ENCODE results near the gene MUC13.

MUC13 gene

GRCh38 chr3:124861041-124861440 lies 73.5 kb downstream of the MUC13 start:
- H3K27me3 ChIP-seq = no peaks in the 10 kb centered on the region
- H3K9me3 ChIP-seq = no peaks in the 10 kb centered on the region
- H3K4me3 ChIP-seq = no peak overlapping the region
- TF ChIP-seq, protein P1, sequence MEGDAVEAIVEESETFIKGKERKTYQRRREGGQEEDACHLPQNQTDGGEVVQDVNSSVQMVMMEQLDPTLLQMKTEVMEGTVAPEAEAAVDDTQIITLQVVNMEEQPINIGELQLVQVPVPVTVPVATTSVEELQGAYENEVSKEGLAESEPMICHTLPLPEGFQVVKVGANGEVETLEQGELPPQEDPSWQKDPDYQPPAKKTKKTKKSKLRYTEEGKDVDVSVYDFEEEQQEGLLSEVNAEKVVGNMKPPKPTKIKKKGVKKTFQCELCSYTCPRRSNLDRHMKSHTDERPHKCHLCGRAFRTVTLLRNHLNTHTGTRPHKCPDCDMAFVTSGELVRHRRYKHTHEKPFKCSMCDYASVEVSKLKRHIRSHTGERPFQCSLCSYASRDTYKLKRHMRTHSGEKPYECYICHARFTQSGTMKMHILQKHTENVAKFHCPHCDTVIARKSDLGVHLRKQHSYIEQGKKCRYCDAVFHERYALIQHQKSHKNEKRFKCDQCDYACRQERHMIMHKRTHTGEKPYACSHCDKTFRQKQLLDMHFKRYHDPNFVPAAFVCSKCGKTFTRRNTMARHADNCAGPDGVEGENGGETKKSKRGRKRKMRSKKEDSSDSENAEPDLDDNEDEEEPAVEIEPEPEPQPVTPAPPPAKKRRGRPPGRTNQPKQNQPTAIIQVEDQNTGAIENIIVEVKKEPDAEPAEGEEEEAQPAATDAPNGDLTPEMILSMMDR (IDR thresholded peaks at IDR 0.05) = no peak
- H3K27ac ChIP-seq = peak overlapping the region; percentile 69 to 73
- H3K36me3 ChIP-seq = peaks cover 0 to 6% (median 3%) of the 10 kb centered on the region in 3 donors
- no peak for DNase-seq
- intact Hi-C loops (cut with DNase I; ENCODE audit: low total_unique reads) = no loop called here
- H3K4me1 ChIP-seq = peaks cover 0 to 76% (median 35%) of the 10 kb centered on the region in 4 donors

DNA sequence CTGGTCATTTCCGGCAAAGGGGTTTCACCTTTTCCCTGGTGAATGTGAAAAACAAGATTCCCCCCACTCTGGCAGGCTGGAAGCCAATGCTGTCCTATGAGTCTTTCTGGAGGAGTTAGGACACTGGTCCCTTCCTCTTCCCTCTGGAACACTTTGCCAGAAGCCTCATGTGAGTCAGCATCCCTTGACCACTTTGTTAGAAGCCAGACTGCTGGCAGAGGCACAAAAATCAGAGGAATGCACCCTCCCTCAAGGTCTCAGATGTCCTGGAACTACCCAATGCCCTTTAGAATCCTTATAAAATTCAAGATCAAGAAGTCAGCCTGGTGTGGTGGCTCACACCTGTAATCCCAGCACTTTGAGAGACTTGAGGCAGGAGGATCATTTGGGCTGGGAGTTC lies 74.0 kb downstream of the MUC13 start:
- peak; percentile 87 to 89 for DNase-seq
- intact Hi-C loops (cut with DNase I; ENCODE audit: low total_unique reads) = no loop called here
- peaks cover 0 to 76% (median 34%) of the 10 kb centered on the region in 4 donors for H3K4me1 ChIP-seq
- peak overlapping the region; percentile 69 to 73 for H3K27ac ChIP-seq
- TF ChIP-seq, protein P1 (IDR thresholded peaks at IDR 0.05) = no peak
- H3K36me3 ChIP-seq = peaks cover 4 to 8% (median 5%) of the 10 kb centered on the region in 3 donors
- no peaks in the 10 kb centered on the region for H3K9me3 ChIP-seq
- no peak overlapping the region for H3K4me3 ChIP-seq
- H3K27me3 ChIP-seq = no peaks in the 10 kb centered on the region

DNA sequence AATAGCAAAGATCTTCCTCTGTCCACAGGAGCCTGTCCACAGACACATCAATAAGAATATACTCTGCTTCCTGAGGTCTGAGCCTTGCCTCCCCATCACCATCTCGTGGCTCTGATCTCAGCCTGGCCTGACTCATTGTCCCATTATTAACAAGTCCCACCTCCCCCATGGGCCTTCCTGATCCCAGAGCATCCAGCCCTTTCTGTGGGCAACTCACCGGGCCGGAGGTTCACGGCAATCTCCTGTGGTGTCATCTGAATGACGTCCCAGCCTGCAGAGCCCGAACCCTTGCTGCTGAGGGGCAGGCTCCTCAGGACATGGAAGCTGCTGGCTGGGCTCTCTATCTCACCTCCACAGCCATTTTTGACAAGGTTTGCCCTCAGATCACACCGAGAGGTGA lies 75.5 kb downstream of the MUC13 start:
- TF ChIP-seq, protein P1 (IDR thresholded peaks at IDR 0.05) = no peak

GRCh38 chr3:124858275-124858674 lies 76.3 kb downstream of the MUC13 start:
- TF ChIP-seq, protein P1 (IDR thresholded peaks at IDR 0.05) = no peak
- DNase-seq = no peak
- peak overlapping the region; percentile 69 to 73 for H3K27ac ChIP-seq

More for the DNA sequence above, 75.5 kb downstream of the MUC13 start:
- Histone ChIP-seq H3K27me3 (no peaks in the 10 kb centered on the region), H3K36me3 (peaks cover 12 to 22% (median 18%) of the 10 kb centered on the region in 3 donors), H3K27ac (peak overlapping the region; percentile 69 to 73), H3K4me3 (no peak overlapping the region), H3K4me1 (peaks cover 0 to 67% (median 31%) of the 10 kb centered on the region in 4 donors), H3K9me3 (no peaks in the 10 kb centered on the region)
- intact Hi-C loops (cut with DNase I; ENCODE audit: low total_unique reads) = no loop called here
- no peak for DNase-seq

GRCh38 chr3:124856677-124857076 lies 77.9 kb downstream of the MUC13 start:
- H3K27ac ChIP-seq = peak overlapping the region; percentile 69 to 73
- intact Hi-C loops (cut with DNase I; ENCODE audit: low total_unique reads) = no loop called here
- no peaks in the 10 kb centered on the region for H3K27me3 ChIP-seq
- no peaks in the 10 kb centered on the region for H3K9me3 ChIP-seq
- TF ChIP-seq, protein P1 (IDR thresholded peaks at IDR 0.05) = no peak
- H3K4me3 ChIP-seq = no peak overlapping the region
- peaks cover 13 to 22% (median 18%) of the 10 kb centered on the region in 3 donors for H3K36me3 ChIP-seq
- no peak for DNase-seq
- peaks cover 0 to 67% (median 36%) of the 10 kb centered on the region in 4 donors for H3K4me1 ChIP-seq

More at GRCh38 chr3:124858275-124858674, 76.3 kb downstream of the MUC13 start:
- intact Hi-C loops (cut with DNase I; ENCODE audit: low total_unique reads) = no loop called here
- Histone ChIP-seq H3K27me3 (no peaks in the 10 kb centered on the region), H3K9me3 (no peaks in the 10 kb centered on the region), H3K36me3 (peaks cover 13 to 22% (median 18%) of the 10 kb centered on the region in 3 donors), H3K4me3 (no peak overlapping the region), H3K4me1 (peaks cover 0 to 67% (median 31%) of the 10 kb centered on the region in 4 donors)
